Neural cell (in vitro differentiated cells): ENCODE measurements around the gene THBD.

Experiments
- CTCF ChIP-seq: fragments of 450-650 bp; IDR thresholded peaks from 2 replicates; pipeline ENCODE4 v1.5.1; 2014; ENCODE audit warnings: antibody characterized with exemption, mild to moderate bottlenecking, moderate library complexity; ENCODE audit not compliant: poor library complexity, severe bottlenecking
- RAD21 ChIP-seq: fragments of 450-650 bp; conservative IDR thresholded peaks from 2 replicates; pipeline ENCODE4 v1.6.1; 2014; ENCODE audit warnings: antibody characterized with exemption, mild to moderate bottlenecking, moderate library complexity

GRCh38 chr20:22999756-23000155 lies 49.7 kb downstream of the THBD start:
- no peak for TF ChIP-seq RAD21
- TF ChIP-seq CTCF = no peak
